Activated T-cell treated with anti-CD3 and anti-CD28 coated beads for 24 hours (primary cell): ENCODE measurements around the gene RCBTB1.
"Not testable (repeated sequence)": the region's sequence is repeated elsewhere in the genome, so short reads cannot be mapped to it uniquely, and the experiment has no call there.

Source experiments
- DNase-seq: peaks from one replicate; pipeline ENCODE4 v3.0.0-alpha.2; 2020; ENCODE audit warnings: low read depth

The RCBTB1 gene

DNA sequence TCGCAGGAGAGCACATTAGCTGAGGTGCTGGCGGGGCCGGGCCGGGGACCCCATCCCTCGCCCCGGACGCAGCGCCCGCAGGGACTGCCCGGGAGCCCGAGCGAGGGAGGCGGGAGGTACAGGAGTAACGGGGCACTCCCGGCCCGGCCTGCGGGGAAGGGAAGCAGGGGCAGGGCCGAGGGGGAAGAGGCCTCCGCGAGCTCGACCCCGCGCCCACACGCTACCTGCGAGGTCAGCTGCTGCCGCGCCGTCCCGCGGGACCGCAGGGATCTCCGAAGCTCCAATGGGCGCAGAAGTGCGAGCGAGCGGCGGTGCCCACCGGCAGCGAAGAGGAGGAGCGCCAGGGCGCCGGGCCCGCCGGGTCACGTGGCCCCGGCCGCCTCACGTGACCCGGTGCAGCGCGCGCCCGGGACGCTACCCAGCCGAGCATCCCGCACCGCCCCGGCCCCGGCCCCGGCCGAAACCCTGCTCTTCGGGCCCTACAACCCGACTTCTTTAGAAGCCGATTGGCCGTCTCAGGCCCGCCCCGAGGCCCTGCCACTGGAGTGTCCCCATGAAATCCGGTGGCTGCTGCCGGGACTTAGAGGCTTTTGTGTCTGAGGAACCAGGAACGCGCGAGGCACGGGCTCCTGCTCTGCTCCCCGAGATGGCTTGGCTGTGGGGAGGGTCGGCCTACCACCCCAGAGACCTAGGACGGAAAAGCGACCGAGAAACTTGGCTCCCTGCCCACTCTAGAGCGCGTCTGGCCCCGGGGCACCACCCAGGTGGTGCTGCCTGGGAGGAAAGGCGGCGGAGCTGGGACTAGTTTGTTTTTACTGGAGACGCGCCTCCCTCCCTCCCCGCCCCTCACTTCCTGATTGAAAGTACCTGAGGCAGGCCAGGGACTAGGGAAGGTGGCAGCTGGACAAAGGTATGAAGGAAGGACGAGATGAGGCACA, at the start of gene RCBTB1:
TSS of gene RCBTB1 (minus strand) at position 339 of the 938 bp plus-strand sequence. CDS start 18,279 bp downstream, outside the sequence.
- DNase-seq = peak; percentile 62

DNA sequence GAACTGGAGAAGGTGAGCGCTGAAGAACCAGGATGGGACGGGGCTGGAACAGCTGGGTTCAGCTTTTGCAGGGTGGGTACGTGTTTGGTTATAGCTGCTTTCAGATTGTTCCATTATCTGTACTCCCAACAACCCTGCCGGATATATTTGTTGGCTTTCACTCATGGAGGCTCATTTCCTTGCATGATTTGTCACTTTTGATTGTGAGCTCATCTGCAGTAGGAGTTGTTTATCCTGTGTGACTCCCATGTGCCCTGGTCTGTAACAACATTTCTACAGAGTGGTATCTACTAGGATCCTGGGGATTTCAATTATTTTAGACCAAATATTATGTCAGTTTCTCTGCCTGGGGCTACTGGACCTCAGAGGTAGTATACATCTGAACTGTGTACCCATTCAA, 48.4 kb upstream of the RCBTB1 start:
- no peak for DNase-seq

DNA sequence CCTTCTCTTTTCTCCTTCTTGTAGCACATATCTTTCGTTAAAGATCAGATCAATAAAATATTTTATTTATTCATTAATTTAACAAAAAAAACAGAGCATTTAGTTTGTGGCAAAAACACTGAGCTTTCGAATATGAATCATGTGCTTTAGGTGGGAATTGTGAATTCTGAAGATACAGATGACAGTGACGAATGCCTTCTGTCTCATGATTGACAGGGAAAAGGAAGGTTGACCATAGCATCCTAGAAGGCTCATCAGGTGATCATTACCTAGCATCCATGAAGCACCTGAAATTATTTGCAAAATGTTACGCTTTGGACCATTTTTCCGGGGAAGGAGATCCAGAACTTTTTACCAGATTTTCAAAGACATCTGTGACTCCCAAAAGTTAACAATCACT, 46.8 kb upstream of the RCBTB1 start:
- DNase-seq = no peak

DNA sequence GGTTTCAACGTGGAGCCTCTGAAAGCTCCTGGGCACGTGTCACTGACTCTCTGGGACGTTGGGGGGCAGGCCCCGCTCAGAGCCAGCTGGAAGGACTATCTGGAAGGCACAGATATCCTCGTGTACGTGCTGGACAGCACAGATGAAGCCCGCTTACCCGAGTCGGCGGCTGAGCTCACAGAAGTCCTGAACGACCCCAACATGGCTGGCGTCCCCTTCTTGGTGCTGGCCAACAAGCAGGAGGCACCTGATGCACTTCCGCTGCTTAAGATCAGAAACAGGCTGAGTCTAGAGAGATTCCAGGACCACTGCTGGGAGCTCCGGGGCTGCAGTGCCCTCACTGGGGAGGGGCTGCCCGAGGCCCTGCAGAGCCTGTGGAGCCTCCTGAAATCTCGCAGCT, 45.2 kb upstream of the RCBTB1 start:
- no peak for DNase-seq

DNA sequence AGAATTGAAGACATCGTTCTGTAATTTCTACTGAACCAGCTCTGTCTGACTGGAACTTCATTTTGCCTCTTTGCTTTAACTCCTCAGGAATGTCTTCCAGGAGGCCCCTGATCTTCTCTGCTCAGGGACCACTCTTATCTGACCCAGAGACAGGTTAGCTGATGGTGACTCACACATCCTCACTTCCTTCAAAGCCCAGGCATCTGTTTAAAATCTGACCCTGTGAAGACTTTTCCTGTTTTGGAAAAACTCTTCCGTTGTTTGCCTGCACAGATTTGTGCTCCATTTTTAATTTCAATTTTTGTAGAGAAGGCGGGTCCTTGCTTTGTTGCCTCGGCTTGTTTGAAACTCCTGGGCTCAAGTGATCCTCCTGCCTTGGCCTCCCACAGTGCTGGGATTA, 44.6 kb upstream of the RCBTB1 start:
- no peak for DNase-seq

DNA sequence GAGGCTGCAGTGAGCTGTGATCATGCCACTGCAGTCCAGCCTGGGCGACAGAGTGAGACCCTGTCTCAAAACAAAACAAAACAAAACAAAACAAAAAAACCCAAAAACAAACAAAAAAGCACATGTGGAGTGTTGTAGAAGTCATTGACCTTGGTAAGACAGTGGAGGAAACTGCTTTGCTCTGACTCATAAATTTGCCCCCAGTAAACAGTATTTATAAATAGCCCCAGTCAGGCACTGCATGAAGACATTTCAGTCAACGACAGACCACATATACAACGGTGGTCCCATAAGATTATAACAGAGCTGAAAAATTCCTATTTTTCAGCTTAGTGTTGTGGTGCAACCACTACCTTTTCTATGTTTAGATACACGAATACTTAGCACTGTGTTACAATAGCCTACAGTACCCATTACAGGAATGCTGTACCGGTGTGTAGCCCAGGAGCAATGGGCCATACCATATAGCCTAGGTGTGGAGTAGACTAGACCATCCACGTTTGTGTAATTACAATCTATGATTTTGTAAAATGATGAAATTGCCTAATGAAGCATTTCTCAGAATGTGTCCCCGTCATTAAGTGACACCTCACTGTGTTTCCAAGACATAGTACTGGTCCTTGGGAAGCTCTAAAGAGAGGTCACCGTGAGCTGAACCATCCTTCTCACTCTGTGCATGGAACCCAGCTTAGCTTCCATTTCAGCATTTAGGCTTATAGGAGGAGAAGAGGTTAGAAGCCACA, 44.0 kb upstream of the RCBTB1 start:
- DNase-seq = no peak

DNA sequence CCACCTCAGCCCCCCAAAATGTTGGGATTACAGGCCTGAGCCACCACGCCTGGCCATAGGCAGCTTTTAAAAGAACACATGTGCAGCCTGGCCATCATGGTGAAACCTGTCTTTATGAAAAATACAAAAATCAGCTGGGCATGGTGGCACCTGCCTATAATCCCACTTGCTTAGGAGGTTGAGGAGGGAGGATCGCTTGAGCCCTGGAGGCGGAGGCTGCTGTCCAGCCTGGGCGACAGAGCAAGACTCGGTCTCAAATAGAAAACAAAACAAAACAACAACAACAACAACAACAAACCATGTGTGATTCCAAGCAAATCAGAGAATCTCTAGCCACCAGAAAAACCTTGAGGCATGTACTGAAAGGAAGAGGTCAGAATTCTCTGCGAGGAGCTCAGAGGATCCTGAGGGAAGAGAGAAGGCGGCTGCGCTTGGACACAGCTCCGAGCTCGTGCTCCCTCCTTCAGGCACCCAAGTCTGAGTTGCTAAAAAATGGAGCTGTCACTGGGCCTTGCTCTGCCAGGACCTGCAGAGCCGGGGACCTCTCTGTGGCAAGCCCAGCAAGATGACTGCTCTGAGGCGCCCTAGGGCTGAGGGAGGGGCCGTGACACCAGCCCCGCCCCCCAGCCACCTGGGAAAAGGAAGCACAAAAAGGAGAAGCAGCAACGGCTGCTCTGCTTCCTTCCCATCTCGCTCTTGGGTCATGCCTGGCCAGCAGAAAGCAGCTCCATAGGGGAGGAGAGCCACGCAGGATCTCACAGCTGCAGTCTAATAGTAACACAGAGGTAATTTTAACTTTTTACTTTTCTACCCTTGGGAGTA, 42.7 kb upstream of the RCBTB1 start, which contains the start of gene ARL11:
TSS of gene ARL11 (plus strand) at position 677 of the 822 bp plus-strand sequence. CDS start 1,941 bp downstream, outside the sequence.
- DNase-seq = peak; percentile 29

DNA sequence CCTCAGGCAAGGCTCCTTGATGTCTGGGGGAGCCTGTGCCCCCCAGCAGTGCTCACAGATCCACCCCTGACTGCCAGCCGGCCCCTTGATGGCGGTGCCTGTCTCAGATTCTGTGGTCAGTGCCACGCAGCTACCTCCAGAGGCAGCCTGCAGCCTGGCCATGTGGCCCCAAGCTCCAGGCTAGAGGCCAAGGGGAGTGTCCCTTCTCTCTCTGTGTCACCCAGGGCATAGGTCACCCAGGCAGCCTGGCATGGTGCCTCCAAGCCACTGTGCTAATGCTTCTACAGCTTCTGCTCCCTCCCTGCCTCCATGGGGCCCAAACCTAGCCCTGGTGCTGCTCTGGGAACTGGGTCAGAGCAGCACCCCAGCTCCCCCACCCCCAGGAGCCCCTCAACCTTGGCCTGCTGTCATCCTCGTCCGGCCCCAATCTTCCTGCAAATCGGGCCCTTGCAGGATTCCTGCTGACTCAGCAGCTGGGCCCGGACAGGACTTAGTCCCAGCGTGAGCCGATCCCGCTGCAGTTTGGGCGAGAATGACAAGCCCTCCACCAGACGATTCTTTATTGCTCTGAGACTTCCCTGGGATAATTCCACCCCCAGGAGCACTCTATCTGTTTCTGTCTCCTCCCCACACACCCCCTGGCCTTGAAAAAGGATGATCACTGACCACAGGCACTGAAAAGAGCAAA, 40.2 kb upstream of the RCBTB1 start:
- DNase-seq = no peak

DNA sequence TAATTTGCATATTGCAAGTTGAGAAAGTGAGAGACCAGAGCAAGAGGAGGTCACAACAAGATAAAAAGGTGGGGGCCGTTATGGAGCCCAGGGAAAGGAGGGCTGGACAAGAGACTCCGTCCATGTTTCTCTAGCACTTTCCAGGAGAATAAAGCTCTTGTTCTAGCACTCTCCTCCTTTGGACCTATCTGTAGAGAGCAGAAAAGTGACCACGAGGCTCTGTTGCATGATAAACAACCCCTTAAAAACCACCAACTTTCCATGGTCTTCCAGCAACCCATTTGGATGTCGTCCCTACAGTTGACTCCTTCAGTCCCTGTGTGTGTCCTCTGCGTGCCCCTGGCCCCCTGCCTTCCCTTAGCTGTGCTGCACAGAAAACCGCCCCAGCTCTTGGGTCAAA, 38.9 kb upstream of the RCBTB1 start:
- no peak for DNase-seq

DNA sequence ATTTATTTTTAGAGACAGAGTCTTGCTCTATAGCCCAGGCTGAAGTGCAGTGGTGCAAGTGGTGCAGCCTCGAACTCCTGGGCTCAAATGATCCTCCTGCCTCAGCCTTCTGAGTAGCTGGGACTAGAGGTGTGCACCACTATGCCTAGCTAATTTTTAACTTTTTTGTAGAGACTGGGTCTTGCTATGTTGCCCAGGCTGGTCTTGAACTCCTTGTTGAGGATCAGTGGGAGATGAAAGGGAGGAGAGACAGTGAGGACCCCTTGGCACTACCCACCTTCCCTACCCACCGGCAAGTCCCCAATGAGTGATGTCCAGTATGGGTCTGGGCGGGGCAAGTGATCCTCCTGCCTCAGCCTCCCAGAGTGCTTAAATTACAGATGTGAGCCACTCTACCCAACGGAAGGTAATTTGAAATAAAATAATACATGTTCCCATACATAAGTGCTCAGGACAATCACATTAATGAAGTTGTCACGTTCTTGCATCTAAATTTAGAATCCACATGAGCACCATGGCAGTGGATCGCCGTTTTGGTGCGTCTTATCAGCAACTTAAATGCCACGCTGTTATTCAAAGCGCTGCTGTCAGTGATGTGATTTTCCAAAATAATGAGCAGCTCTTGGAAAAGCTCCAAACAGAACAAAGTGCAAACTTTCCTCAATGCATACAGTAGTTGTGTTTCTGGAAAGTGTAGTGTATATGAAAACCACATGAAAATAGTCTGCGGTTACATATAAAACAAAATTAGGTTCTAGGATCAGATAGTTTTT, 37.0 kb upstream of the RCBTB1 start:
- DNase-seq = no peak

DNA sequence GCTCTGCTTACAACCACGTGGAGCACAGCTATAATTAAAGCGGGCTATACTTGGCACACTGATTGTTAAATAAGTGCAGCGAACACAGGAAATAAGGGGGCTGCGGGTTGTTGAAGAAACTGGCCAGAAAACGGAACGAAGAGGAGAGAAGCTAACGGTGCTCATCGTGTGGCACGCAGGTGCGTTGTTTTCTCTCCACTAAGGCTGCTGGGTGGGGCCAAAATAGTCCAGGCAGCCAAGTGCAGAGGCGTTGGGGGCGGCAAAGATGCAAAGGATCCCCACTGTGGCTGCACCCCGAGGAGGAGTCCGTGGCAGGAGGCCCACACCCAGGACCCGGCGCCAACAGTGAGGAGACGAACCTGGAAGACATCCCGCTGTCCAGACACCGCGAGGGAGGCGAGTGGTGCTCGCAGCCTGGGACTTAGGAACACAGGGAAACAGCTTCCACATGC, 34.8 kb upstream of the RCBTB1 start:
- DNase-seq = no peak

DNA sequence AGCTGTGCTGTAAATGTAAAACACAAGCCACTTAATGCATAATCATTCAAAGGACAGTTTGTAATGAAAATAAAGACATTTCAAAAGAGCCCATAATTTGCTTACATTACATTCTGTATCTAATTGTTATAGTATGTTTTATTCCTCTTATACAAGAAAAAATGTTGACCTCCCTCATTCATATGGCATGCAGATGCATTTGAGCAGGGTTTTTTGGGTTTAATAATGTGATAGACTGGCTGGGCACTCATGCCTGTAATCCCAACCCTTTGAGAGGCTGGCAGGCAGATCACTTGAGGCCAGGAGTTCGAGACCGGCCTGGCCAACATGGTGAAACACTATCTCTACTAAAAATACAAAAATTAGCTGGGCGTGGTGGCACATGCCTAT, 31.3 kb upstream of the RCBTB1 start:
- no peak for DNase-seq

DNA sequence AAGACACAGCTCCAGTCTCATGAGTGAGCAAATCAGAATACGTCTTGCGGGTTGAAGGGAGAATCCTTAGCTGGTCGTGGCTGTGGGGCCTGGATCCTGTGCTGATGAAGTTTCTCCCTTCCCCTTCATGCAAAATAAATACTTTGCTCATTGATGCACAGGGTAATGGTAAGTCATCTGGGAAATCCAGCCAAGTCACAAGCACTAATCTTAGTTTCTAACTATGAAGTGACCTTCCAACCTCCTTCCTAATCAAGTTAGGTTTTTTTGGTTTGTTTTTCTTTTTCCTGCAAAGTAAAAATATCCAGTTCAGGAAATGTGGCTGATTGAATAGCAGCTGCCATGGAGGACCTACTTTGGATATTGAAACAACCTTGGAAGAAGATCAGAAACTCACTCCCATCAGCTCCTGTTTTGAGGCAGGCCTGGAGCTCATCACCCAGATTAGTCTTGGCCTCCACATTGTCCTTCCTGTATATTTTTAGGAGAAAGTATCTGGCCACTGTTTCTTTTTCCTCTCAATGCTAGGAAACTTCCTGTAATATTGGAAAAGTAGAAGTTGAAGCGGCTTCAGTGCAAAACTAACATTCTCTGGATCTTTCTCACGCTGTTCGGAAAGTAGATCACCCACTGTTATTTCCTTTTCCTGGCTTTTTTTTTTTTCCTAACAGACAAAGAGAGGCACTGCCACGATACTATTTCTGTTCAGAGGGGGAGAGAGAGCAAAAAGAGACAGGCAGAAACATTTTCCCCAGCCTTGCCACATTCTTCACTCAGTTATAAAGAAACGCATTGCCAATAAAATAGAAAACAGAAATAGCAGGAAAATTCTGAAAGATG, 30.7 kb upstream of the RCBTB1 start:
- DNase-seq = no peak

DNA sequence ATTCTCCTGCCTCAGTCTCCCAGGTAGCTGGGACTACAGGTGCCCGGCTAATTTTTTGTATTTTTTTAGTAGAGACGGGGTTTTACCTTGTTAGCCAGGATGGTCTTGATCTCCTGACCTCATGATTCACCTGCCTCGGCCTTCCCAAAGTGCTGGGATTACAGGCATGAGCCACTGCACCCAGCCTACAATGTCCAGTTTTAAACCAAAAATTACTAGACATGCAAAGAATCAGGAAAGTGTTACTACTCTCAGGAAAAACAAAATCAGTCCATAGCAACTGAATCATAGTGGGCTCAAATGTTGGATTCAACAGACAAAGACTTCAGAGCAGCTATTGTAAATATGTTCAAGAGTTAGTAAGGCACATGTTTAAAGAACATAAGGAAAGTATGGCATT, 26.7 kb upstream of the RCBTB1 start:
- not testable (repeated sequence) for DNase-seq

DNA sequence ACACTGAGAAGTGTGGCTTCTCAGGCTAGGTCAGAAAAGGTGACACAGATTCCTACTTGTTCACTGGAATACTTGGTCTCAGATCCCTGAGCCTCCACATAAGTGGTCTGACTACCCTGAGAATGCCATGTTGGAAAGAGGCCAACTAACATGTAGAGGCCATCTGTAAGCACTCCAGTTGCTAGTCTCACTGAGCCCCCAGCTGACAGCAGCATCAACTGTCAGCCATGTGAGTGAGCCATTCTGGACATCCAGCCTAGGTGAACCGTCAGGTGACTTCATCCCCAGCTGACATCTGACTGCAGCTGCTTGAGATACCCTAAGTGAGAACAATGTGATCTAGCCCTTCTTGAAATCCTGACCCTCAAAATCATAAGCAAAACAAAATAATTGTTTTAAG, 24.8 kb upstream of the RCBTB1 start:
- DNase-seq = no peak

DNA sequence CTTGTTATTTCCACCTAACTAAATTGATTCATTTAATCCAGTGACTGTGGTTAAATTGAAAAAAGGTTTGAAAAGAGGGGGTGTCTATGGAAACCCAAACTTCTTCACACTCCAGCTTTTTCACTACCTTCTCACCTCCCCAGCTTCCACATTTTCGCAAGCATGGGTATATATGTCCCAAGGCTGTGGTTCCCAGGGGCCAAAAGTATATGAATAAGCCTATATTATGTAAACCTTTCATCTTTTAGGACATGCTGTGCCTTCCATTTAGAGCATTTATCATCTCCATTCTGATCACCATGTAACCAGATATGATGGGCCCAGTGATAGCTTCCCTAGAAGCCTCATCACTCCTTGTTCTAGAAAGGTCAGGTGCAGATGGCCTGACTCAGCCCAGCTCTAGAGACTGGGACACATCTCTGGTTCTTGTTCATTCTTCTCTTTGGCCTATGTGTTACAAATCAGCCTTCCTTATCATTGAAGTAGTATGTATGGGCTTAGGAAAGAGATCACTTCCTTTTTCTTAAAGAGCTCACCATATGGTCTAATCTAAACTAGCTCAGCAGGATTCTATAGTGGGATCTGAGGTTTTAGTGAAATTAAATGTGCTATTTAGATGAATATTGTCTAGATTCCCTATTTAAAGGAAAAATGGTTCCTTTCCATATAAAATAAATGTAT, 23.4 kb upstream of the RCBTB1 start:
- DNase-seq = no peak

DNA sequence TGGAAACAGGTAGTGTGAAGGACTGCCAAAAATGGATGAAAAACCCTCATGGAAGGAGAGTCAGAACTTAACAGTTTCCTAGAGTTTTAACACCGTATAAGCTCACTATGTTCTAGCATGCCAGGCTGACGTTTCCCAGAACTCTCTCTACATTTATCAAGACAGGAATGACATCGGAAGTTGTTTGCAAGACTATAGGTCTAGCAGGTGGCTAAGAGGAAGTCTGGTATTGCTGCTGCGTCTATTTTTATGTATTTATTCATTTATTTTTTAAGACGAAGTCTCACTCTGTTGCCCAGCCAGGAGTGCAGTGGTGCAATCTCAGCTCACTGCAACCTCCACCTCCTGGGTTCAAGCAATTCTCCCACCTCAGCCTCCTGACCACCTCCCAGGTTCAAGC, 22.4 kb upstream of the RCBTB1 start:
- no peak for DNase-seq

DNA sequence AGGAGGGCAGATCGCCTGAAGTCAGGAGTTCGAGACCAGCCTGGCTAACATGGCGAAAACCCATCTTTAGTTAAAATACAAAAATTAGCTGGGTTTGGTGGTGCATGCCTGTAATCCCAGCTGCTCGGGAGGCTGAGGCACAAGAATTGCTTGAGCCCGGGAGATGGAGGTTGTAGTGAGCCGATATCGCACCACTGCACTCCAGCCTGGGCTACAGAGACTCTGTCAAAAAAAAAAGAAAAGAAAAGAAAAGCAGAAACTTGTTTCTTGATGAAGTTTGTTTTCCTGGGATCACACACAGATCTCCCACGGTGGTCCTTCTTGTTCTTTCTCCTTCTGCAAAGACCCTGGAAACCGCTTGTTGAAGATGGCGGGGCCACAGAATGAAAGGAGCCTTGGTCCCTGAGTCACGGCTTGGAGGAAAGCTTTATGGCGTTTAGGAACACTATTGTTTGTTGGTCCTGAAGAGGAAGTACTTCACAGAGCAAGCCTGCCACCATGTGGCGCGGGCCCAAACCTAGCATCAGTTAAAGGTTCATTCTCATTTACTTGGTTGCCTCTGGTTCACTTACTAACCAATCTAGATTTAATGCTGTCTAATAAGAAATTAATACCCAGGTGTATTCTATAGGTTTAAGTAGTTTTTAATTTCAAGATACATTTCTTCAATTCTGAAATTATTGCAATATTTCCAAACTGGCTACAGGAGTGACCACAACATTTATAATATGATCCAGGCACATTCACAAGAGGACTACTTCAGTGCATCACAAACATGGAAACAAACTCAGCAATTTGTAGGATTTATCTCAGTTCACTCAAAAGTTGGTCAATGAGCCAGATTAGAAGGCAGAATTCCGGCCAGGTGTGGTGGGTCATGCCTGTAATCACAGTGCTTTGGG, 21.6 kb upstream of the RCBTB1 start:
- DNase-seq = peak; percentile 68
